Activated CD8-positive, alpha-beta memory T cell treated with anti-CD3 and anti-CD28 coated beads for 48 hours (primary cell): ENCODE data around the gene PGAP6.
"Not testable (repeated sequence)": the region's sequence is repeated elsewhere in the genome, so short reads cannot be mapped to it uniquely, and the experiment has no call there.

Source experiments
- DNase-seq, 3 experiments: peaks; one replicate each; pipeline ENCODE4 v3.0.0-alpha.2; 2020; ENCODE audit warnings: low read depth in 2 of 3, low spot score in 2 of 3

Gene PGAP6

DNA sequence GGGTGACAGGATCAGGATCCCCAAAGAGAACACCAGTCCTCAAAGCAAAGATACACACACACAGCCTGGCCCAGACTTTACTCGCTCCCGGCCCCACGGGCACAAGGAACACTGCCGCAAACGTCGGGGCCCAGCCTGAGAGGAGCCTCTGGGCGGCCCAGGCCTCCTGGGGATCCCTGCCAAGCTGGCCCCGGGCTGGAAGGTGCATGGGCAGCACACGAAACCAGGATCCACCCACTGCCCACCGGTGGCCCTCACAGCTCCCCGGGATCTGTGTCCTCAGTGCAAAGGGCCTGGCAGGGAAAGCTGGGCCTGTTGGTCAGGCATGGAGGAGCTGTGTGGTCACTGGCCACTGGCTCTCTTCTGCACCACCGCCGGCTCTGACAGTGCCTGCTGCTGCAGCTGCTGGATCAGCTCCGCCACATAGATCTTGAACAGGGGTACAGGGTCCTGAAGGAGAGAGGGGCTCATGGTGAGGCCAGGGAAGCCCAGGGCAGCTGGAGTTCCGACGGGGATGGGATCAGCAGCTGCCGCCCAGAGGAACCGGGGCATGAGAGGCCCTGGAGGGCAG is 14.4 kb downstream of the PGAP6 start:
- no peak for DNase-seq

DNA sequence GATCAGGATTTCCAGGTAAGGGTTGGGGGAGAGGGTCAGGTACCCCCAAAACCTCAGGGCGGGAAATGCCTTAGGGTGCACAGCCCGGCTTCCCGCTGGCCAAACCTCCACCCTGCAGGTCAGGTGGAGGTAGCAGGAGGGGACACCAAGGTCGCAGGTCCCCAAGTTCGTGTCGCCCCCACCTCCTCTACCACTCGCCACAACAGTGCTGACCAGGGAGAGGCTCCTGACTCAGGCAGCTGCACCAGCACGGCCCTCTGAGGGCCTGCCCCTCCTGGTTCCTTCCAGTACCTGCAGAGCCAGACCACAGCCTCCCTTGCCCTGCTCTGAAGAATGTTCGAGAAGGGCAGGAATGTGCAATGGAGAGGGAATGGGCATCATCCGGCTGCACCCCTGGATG is 15.3 kb downstream of the PGAP6 start:
- DNase-seq, result no peak

DNA sequence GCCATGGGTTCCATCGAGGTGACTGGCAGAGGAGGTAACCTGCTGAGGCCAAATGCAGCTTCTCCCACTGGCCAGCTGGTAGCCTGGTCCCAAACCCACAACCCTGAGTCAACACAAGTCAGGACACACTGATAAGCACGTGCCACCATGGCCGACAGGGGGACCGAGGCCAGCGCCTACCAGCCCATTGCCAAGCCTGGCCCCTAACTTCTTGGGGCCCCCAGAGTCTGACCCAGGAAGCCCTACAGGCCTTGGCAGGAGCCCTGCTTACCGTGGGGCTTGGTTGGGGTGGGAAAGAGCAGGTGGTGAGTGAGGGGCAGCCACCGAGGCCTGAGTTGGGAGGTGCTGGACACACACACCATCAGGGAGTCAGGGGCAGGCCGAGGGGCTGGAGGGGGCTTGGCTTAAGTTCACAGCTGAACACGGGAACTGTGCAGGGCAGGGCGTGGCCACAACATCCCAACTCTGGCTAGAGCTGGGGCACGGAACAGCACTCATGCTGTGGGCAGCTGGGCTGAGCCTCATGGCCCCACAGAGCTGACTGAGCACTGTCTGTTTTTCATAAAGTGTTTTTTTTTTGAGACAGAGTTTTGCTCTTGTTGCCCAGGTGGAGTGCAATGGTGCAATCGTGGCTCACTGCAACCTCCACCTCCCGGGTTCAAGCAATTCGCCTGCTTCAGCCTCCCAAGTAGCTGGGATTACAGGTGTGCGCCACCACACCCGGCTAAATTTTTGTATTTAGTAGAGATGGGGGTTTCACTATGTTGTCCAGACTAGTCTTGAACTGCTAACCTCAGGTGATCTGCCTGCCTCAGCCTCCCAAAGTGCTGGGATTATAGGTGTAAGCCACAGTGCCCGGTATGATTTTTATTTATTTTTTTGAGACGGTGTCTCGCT is 16.9 kb downstream of the PGAP6 start:
- DNase-seq, result no peak

DNA sequence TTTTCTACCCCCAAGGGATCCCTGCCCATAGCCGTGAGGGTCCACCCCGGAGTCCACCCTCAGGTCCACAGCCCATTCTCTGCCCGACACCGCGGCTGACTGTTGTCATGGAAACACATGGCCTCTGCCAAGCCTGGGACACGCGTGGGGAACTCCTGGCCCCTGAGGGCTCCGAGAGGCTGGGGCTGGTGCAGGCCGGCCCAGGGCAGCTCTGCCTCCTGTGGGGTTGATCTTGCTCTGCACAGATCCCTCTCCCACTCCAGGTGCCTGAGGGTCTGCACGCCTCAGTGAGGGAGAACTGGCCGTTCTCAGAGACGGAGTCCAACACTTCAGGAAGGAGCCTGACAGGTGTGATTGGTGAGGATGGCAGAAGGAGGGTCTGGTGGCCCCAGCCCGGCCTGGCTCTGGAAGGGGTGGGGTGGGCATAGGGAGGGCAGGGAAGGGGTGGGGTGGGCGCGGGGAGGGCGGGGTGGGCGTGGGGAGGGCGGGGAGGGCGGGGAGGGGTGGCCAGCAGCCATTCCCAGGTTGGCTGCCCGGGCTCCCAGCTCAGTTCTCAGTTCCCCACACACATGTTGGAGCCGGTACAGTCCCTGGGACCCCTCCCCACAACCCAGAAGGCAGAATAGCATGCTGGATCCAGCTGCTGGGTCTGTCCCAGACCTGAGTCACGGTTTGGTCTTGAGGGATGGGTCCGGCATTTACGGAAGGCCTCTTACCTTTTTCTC is 17.9 kb downstream of the PGAP6 start:
- no peak for DNase-seq

DNA sequence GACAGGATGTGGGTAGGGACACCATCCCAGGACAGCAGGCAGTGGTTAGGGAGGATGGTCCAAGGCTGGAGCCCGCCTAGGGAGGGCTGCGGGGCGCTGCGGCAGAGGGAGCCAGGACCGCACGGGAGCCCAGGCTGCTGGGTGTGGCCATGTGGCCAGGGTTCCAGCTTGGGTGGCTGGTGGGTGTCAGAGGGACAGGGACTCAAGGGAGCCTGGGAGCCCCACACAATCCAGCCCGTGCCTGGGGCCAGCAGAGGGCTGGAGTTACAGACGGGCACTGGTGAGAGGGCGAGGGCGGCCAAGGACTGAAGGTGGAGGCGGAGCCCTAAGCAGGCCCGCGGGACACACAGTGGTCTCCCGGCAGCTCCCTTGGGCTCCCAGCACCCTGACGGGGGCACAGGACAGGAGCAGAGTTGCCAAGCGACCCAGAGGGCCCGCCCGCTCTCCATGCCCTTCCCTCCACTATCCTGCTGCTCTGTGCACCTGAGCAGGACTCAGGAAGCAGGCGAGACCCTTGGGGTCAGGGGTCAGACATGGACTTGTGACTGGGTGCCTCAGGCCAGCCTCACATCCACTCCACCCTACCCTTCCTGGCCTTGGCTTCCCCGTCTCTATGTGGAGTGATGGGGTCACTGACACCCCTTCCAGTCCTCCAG is 18.5 kb downstream of the PGAP6 start:
- no peak for DNase-seq

DNA sequence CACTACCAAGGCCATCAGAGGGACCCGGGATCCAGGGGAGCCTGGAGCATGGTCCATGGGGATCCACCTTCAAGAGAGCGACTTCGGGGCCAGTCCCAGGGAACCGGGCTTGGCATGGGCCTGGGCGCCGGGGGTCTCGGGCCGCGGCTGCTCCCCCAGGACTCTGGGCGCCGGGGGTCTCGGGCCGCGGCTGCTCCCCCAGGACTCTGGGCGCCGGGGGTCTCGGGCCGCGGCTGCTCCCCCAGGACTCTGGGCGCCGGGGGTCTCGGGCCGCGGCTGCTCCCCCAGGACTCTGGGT is 19.1 kb downstream of the PGAP6 start:
- not testable (repeated sequence) for DNase-seq

DNA sequence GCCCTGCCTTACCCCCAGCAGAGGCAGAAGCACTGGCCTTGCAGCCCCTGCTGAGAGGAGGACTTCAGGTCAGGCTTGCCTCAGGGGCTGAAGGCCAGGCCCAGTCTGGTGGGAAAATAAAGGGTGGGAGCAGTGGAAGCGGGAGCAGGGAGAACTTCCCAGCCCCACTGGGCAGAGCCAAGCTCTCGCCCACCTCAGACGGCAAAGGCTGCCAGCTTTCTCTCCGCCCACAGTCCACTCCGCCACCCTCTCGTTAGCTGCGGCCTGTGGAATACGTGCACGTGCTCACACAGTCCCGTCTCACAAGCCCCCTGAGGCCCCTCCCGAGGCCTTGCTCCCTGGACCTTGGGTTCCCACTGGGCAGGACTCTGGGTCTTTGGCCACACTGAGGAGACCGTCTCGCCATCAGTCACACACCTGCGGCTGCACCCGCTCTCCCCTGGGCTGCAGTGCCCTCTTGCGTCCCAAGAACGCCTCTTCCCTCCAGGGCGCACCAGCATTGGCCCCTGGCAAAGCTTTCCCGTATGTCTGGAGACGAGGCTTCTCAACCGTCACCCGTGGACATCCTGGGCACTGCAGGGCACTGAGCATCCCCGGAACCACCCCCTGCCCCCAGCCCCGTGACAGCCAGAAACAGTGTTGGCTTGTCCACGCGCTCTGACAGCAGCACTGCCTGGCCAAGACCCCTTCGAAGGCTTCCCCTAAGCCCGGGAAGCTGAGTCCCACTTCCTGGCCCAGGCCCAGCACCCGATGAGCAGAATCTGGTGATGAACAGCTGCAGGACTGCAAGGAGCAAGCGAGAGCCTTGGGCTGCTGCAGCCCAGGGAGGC is 19.7 kb downstream of the PGAP6 start:
- DNase-seq, result peak in 1 of 3 experiments; percentile 52

DNA sequence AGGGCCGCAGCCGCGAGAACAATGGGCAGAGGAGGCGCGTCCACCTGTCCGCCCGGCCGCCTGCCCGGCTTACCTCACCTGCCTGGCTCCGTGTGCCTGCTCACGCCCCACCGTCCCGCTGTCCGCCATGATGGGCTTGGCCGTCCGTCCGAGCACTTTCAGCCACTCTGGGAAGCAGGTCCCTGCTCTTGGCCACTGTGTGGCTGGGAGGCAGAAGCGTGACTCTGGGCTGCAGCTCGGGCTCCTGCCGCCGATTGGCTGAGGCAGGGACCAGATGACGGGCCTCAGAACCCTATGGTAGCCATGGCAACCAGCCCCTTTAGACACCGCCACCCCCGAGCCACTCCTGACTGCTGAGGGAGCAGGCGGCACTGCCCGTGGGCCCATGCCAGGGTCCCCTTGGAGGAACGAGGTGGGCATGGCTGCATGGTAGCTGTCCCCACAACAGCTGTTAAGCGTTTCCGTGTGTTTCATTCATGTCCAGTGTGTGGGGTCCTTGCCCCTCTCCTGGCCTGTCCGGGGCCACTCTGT is 20.4 kb downstream of the PGAP6 start:
- DNase-seq, result no peak

DNA sequence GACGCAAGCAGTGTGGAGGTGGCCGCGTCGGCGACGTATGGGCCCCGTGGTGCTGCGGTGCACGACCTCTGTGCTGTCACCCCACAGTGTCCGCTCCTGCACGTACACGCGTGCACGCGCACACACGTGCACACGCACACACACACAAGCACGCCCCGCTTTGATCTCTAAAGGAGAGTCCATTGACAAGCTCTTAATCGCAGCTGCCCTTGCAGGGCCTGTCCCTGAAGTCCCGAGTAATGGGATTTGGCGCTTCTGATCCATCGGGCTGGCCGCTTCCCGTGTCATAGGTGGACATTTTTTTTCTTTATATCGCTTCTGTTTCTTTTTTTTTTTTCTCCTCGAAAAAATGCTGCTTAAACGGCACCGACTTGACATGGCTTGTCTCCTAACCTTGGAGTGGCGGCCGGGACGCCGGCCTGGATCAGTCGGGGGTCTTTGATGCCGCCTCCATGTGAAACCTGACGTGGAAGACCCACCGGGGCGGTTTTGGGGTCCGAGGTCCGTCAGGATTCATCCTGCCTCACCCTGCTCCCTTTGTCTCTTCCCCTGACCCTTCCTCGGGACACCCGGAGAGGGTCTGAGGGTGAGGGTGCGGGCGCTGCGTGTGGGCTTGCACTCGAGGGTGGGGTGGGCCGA is 21.0 kb downstream of the PGAP6 start:
- no peak for DNase-seq

DNA sequence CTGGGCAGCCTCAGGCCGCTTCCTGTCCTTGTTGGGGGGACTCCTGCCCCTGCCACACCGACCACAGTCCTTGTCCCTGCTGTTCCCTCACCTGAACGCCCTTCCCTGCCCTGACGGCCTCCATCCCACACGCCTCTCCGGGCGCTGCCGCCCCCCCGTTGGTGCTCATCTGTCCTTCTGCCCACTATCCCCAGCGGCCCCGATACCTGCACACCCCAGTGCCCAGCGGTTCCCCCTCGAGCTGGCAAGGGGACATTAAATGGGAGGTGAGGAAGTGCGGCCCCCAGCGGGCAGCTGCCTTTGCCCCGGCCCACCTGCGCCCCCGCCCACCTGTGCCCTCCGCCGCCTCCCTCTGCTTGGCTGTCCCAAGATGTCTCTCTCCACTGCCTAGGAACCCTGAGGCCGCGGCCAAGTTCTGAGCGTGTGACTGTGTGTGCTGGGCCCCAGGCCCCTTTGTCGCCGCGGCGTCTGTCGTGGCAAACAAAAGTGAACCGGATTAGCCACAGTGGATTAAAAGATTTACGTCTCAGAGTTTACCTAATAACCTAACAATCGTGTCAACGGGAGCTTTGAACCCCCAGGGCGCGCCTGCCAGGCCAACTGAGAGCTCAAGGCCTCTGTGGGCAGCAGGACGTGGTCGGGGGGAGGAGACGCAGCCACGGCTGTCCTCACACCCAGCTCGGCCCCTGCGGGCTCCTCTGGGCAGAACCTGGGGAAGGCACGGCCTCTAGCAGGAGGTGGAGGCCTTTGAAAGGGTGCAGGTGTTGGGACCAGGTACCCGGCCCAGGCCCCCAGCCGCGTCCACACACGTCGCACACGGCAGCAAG is 21.7 kb downstream of the PGAP6 start:
- no peak for DNase-seq

DNA sequence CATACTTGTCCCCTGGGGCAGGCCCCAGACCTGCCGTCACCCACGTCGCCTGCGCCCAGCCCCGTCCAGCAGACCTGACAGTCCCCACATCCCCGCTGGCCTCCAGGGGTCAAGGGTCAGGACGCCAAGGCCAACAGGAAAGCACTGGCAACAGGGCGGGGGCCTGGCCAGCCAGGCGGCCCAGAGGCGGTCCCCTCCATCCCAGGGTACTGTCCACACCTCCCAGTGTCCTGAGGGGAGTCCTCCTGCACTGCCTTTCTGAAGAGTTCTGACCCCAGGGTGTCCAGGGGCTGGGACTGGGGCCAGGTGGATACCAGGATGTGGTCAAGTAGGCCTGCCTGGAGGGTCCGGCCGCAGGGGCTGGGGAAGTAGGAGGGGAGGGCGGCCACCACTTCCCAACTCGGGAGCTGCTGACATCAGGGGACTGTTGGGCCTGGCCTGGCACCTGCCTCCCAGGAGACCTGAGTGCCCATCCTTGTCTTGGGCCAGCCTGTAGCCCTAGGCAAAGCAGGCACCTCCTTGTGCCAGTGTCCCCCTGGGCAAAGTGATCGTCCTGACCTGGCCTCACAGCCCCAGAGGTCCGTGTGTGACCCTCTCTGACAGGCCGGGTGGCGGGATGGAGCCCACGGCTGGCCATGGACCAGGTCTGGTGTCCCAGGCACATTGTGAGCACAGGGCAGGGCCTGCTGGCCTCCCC is 22.6 kb downstream of the PGAP6 start:
- DNase-seq, result no peak

DNA sequence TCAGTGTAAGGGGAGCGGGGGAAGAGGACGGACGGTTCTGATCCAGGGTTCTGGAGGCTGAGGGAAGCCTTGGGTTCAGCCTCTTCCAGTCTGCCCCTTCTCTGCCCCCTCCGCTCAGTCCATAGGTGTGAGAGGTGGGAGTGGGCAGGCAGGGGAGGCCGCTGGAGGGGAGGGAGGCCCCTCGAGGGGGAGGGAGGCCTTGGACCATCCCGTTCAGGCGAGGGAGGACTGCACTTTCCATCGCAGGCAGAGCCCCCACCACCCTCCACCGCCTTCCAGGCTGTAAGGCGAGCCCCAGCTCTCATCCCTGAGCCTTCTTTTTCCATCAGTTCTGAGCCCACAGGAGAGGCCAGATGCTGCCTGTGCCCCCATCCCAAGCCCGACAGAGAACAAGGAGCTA is 25.0 kb downstream of the PGAP6 start:
- DNase-seq, result no peak

DNA sequence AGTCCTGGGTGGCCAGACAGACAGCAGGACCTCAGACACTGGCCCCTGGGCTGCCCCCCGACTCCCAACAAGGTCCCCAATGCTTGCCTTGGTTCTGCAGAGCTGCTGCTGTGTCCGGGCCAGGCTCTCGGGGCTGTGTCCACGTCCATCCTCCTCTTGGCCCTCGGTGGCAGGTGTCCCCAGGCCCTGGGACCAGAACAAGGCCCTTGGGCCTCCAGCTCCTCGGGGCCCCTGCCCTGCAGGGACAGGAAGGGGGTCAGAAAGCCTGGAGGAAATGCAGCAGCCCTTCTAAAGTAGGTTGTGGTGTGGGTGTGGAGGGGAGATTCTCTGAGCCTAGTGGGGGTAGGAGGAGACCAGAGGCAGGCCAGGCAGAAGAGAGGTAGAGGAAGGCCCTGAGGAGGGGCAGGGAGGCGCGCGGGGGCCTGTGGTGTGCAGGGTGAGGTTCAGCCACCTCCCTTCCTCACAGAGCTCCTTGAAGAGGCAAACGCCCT is 26.8 kb downstream of the PGAP6 start:
- no peak for DNase-seq

DNA sequence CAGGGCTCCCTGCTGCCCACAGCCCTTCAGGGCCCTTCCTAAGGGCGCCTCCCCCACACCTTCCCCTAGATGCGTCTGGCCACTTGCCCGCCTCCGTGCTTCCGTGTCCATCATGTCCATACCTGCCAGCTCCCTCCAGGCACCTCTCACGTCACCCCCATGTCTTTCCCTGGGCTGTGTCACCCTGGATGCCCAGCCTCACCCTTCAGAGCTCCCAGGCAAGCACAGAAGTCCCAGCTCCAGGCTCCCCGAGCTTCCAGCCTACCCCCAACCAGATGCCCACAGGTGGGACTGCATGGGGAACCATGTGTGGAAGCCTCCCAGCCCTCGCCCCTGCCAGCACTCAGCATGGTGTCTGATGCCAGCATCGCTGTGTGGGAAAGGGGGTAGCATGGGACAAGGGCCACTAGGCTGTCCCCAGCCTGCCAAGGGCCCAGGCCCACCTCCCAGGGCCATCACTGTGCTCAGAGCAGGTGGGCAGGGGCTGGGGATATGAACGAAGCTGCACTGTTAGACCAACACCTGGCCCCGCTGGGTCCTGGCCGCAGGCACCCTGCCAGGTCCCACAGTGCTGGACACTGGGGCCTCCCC is 27.4 kb downstream of the PGAP6 start:
- no peak for DNase-seq

DNA sequence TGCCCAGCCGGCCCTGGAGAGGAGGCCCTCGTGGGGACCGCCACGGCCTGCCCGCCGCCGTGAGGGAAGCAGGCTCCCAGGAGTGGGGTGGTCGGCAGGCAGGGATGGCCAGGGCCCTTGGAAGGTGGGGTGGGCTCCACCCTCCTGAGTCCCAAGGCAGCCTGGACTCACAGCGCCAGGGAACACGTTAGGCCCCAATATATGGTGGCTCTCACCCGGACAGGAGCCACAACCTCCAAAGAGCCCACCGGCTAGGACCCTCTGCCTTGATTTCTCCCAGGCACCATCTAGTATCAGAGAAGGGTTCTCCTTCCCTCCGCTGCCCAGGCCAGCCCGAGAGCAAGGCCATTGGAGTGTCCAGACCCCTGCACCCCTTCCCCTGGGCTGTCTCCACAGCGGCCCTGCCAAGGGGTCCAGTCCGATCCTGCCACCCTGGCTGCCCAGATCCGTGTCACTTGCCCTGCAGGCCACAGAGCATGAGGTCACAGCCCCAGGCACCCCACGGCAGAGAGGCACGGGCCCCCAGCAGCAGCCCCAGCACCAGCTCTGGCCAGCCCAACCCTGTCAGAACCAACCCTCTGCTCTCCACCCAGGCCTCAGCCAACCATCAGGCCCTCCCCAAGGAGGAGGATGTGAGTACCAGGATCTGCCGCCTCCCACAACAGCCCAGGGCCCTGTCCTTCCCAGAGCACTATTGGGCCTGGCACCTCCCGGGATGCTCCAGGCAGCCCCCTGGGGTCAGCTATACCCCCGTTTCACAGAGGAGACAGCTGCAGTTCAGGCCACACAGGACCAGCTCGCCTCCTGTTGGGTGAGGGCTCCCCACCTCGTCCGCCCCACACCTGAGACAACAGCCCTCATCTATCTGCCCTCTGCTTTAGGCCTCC is 28.1 kb downstream of the PGAP6 start:
- no peak for DNase-seq

DNA sequence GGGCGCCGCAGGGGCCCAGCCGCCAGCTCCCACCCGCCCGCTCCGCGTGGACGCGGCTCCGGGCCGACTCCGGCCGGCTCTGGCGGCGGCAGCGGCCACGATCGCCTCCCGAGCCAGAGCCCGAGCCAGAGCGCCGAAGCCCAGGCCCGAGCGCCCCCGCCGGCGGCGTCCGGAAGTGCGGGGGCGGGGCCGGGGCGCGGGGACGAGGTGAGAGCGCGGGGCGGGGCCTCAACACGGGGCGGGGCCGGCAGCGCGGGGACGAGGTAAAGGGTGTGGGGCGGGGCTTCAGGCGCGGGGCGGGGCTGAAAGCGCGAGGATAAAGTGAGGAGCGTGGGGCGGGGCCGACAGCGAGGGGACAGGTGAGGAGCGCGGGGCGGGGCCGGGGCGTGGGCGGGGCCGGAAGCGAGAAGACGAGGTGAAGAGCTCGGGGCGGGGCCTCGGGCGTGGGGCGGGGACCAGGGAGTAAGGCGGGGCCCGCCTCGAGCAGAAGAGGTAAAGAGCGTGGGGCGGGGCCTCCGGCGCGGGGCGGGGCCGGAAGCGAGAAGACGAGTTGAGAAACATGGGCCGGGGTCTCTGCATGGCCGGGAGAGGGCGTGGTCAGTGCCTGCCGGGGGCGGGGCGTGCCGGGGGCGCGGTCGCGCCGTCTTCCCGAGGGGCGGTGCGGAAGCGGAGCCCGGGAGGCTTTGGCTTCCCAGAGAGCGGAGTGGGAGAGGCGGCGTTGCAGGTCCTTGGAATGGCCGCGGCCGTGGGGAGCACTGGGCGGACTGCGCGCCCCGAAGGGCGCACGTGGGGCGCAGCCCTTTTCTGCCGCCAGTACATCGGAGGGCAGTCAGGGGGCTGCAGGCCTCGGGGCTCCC is 29.0 kb downstream of the PGAP6 start, which contains the start of gene AXIN1:
Gene AXIN1, minus strand, starts transcription at position 177 of the 857 bp plus-strand sequence. CDS start 5,698 bp downstream, outside the sequence.
- peak; percentile 99 to 100 (median 100) for DNase-seq
